ENCODE measurements around the gene POLQ. TPM values are rescaled to one million over a fixed set of nuclear protein-coding genes. Genes with fewer than 3 reads are reported as not detected.

POLQ gene
- total RNA-seq, 1 donor from 2014 or later = 1.4 TPM

DNA sequence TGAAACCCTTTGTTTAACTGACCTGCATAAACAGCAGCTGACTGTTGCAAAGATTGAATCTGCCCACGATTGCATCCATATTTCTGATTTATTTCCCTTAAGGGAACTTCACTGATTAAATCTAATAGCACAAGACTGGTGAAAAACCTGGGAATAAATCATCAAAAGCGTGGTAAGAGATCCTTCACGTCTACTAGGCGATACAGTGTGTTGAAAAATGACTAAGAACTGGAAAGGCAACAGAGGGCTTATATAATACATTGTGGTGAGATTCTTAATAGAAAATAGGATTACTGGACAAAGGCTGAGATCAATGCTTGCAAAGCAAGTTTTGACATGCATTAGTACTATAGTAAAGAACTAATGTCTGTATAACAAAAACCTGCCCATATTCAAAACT, 49.0 kb downstream of the POLQ start:
- DNase-seq (no peak), ATAC-seq (ENCODE audit: low read depth) (no peak)
- no peaks in the 10 kb centered on the region for H3K36me3 Mint-ChIP-seq (ENCODE audit: low read depth)
- H3K4me1 Mint-ChIP-seq = no peaks in the 10 kb centered on the region
- no peak overlapping the region for H3K27ac Mint-ChIP-seq
- POLR2A ChIA-PET = no interaction called here
- H3K27me3 Mint-ChIP-seq = no peaks in the 10 kb centered on the region
- CTCF ChIA-PET = no interaction called here
- TF ChIP-seq, protein P1, sequence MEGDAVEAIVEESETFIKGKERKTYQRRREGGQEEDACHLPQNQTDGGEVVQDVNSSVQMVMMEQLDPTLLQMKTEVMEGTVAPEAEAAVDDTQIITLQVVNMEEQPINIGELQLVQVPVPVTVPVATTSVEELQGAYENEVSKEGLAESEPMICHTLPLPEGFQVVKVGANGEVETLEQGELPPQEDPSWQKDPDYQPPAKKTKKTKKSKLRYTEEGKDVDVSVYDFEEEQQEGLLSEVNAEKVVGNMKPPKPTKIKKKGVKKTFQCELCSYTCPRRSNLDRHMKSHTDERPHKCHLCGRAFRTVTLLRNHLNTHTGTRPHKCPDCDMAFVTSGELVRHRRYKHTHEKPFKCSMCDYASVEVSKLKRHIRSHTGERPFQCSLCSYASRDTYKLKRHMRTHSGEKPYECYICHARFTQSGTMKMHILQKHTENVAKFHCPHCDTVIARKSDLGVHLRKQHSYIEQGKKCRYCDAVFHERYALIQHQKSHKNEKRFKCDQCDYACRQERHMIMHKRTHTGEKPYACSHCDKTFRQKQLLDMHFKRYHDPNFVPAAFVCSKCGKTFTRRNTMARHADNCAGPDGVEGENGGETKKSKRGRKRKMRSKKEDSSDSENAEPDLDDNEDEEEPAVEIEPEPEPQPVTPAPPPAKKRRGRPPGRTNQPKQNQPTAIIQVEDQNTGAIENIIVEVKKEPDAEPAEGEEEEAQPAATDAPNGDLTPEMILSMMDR (IDR thresholded peaks at IDR 0.05) = no peak
- intact Hi-C loops (cut with micrococcal nuclease) = no loop called here
- no peaks in the 10 kb centered on the region for H3K9me3 Mint-ChIP-seq
- H3K4me3 Mint-ChIP-seq = no peak overlapping the region

DNA sequence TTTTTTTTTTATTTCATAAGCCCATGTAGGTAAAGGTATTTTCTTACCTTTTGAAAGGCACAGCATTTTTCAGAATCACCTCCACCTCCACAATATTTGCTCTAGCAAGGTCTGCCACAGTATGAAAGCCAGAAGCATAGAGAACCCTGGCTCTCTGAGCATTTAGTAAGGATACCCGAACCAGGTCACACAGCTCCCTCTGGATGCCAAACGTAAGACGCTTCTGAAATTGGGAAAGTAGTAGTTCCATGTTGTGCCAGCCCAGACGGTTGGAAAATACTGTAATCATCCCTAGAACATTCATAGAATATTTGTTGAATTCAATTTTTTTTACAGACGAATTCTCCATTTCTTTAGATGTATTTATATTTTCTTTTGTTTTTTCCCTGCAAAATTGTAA, 52.4 kb downstream of the POLQ start:
- CTCF ChIA-PET = no interaction called here
- POLR2A ChIA-PET = no interaction called here
- H3K4me1 Mint-ChIP-seq = no peaks in the 10 kb centered on the region
- TF ChIP-seq, protein P1 (IDR thresholded peaks at IDR 0.05) = no peak
- no peak overlapping the region for H3K27ac Mint-ChIP-seq
- no peaks in the 10 kb centered on the region for H3K27me3 Mint-ChIP-seq
- H3K9me3 Mint-ChIP-seq = no peaks in the 10 kb centered on the region
- no peaks in the 10 kb centered on the region for H3K36me3 Mint-ChIP-seq (ENCODE audit: low read depth)
- intact Hi-C loops (cut with micrococcal nuclease) = no loop called here
- no peak for ATAC-seq (ENCODE audit: low read depth)
- no peak overlapping the region for H3K4me3 Mint-ChIP-seq
- DNase-seq = no peak

DNA sequence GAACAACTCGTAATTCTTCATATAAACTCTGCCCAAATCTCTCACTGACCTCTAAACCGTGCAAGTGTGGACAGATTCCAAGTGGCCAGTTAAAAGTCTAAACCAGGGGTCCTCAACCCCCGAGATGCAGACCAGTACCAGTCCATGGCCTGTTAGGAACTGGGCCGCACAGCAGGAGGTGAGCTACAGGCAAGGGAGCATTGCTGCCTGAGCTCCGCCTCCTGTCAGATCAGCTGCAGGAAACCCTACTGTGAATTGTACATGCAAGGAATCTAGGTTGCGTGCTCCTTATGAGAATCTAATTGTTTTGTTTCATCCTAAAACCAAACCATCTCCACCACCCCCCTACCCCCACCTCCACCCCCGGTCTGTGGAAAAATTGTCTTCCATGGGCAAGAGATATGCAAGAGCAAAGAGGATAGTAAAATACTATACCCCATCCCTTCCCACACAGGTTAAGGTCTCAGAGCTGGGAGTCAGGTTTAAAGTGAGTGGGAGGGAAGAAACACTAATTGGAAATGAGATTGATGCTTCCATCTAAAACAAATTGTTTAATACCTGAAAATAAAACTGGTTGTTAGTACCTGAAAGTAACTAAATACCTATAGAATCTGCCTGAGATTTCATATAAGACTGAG, 54.0 kb downstream of the POLQ start:
- no peak for ATAC-seq (ENCODE audit: low read depth)
- POLR2A ChIA-PET = no interaction called here
- no peak for DNase-seq
- CTCF ChIA-PET = no interaction called here
- Mint-ChIP-seq H3K27me3 (no peaks in the 10 kb centered on the region), H3K27ac (no peak overlapping the region), H3K36me3 (ENCODE audit: low read depth) (no peaks in the 10 kb centered on the region), H3K4me3 (no peak overlapping the region), H3K9me3 (no peaks in the 10 kb centered on the region), H3K4me1 (no peaks in the 10 kb centered on the region)
- intact Hi-C loops (cut with micrococcal nuclease) = no loop called here
- TF ChIP-seq, protein P1 (IDR thresholded peaks at IDR 0.05) = no peak

DNA sequence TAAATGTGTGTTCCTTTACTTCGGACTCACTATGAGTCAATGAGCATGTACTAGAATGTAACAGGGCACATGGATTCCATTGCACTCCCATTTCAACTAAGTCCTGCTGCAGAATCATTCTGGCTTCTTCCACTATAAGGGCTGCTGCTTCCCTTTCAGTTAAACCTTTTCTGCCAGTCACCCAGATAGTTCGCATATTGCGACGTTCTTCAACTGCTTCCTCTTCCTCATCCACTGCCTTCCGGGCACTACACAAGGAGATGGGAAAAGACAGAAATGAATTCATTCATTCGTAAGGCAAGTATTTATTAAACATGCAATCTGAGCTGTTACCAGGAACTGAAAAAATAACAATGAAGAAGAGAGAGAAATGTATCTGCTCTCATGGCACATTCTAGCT, 55.6 kb downstream of the POLQ start:
- no peaks in the 10 kb centered on the region for H3K4me1 Mint-ChIP-seq
- CTCF ChIA-PET = no interaction called here
- DNase-seq (no peak), ATAC-seq (ENCODE audit: low read depth) (no peak)
- H3K4me3 Mint-ChIP-seq = no peak overlapping the region
- TF ChIP-seq, protein P1 (IDR thresholded peaks at IDR 0.05) = no peak
- H3K27ac Mint-ChIP-seq = no peak overlapping the region
- intact Hi-C loops (cut with micrococcal nuclease) = no loop called here
- no peaks in the 10 kb centered on the region for H3K9me3 Mint-ChIP-seq
- POLR2A ChIA-PET = no interaction called here
- no peaks in the 10 kb centered on the region for H3K36me3 Mint-ChIP-seq (ENCODE audit: low read depth)
- no peaks in the 10 kb centered on the region for H3K27me3 Mint-ChIP-seq

DNA sequence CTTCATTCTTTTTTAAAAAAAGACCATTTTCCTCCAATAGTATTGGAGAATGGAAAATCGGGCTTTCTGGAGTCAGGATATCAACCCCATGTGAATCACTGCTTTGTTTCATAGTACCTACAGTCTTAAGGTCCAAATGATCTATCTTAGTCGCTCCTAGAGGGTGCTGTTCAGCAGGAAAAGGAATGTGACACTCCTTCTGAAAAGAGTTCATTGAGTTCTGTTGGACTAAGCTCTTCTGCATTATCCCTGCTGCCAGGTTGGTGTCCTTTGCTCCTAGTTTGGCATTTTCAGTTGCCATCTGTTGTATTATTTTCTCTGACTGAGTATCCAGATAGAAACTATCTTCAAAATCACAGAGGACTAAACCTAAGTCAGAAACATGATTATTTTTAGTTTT, 57.2 kb downstream of the POLQ start:
- ChIA-PET POLR2A (no interaction called here), CTCF (no interaction called here)
- TF ChIP-seq, protein P1 (IDR thresholded peaks at IDR 0.05) = no peak
- no peak for DNase-seq
- Mint-ChIP-seq H3K27ac (no peak overlapping the region), H3K27me3 (no peaks in the 10 kb centered on the region), H3K4me1 (no peaks in the 10 kb centered on the region), H3K4me3 (no peak overlapping the region), H3K36me3 (ENCODE audit: low read depth) (no peaks in the 10 kb centered on the region), H3K9me3 (no peaks in the 10 kb centered on the region)
- intact Hi-C loops (cut with micrococcal nuclease) = no loop called here
- ATAC-seq (ENCODE audit: low read depth) = no peak

Measured in activated B cell treated with CpG ODN at 0.5 μM for 24 hours (primary cell).